ENCODE data around the gene ZDHHC18.

Gene ZDHHC18

GRCh38 chr1:26826261-26827105 lies at the start of gene ZDHHC18:
Gene ZDHHC18 (plus strand): TSS chr1:26826688. CDS start chr1:26826805, 117 bp downstream.
- Histone ChIP-seq H3K27me3 (replicated peaks; ENCODE audit: insufficient read depth, low read length) (no peaks in the 10 kb centered on the region), H3K4me2 (ENCODE audit: low read depth, low read length) (peak within 1 kb of the TSS; percentile 82), H3K27ac (ENCODE audit: low read length) (no peak within 1 kb of the TSS), H3K9ac (ENCODE audit: low read length) (peak within 1 kb of the TSS; percentile 70), H3K9me3 (replicated peaks; ENCODE audit: insufficient read depth, low read length) (no peaks in the 10 kb centered on the region), H2AFZ (ENCODE audit: low read length) (peak within 1 kb of the TSS; percentile 90), H3K4me1 (ENCODE audit: low read length) (peaks cover 27% of the 10 kb centered on the region), H3K36me3 (replicated peaks; ENCODE audit: insufficient read depth, low read length) (no peaks in the 10 kb centered on the region), H3K9me2 (replicated peaks; ENCODE audit: insufficient read depth, low read length) (no peaks in the 10 kb centered on the region), H3F3A (ENCODE audit: insufficient read depth, low read length) (peaks cover 5% of the 10 kb centered on the region; the same call in 1 of the 2 replicates), H3K79me2 (ENCODE audit: low read length) (peaks cover 49% of the 10 kb centered on the region), H4K20me1 (ENCODE audit: insufficient read depth, low read length) (no peaks in the 10 kb centered on the region), H3K4me3 (ENCODE audit: low read length) (peak within 1 kb of the TSS; percentile 64)
- DNase-seq, result peak; percentile 73
- TF ChIP-seq CTCF (IDR thresholded peaks at IDR 0.05; ENCODE audit: low read length) (peak; percentile 28), EZH2 (optimal IDR thresholded peaks at IDR 0.05; ENCODE audit: low read depth, low read length) (no peak), EZH2phosphoT487 (IDR thresholded peaks at IDR 0.05; ENCODE audit: low read length) (no peak)

GRCh38 chr1:26779098-26779668 lies 47.3 kb upstream of the ZDHHC18 start:
- Histone ChIP-seq H3K9me2 (replicated peaks; ENCODE audit: insufficient read depth, low read length) (no peaks in the 10 kb centered on the region), H3K27ac (ENCODE audit: low read length) (no peak overlapping the region), H3K9ac (ENCODE audit: low read length) (no peak overlapping the region), H3K79me2 (ENCODE audit: low read length) (peaks cover 62% of the 10 kb centered on the region), H3F3A (ENCODE audit: insufficient read depth, low read length) (peaks cover 29% of the 10 kb centered on the region), H3K4me2 (ENCODE audit: low read depth, low read length) (no peak overlapping the region), H3K4me1 (ENCODE audit: low read length) (peaks cover 53% of the 10 kb centered on the region), H3K9me3 (replicated peaks; ENCODE audit: insufficient read depth, low read length) (no peaks in the 10 kb centered on the region), H4K20me1 (ENCODE audit: insufficient read depth, low read length) (0 out of 2 replicates have a peak, but pooled peaks cover 4% of the 10 kb centered on the region), H3K27me3 (replicated peaks; ENCODE audit: insufficient read depth, low read length) (no peaks in the 10 kb centered on the region), H3K4me3 (ENCODE audit: low read length) (no peak overlapping the region), H3K36me3 (replicated peaks; ENCODE audit: insufficient read depth, low read length) (peaks cover 32% of the 10 kb centered on the region; the same call in 1 of the 2 replicates), H2AFZ (ENCODE audit: low read length) (no peak overlapping the region)
- no peak for DNase-seq
- TF ChIP-seq EZH2 (optimal IDR thresholded peaks at IDR 0.05; ENCODE audit: low read depth, low read length) (no peak), EZH2phosphoT487 (IDR thresholded peaks at IDR 0.05; ENCODE audit: low read length) (no peak), CTCF (IDR thresholded peaks at IDR 0.05; ENCODE audit: low read length) (no peak)

- Histone ChIP-seq H3K27me3 (replicated peaks; ENCODE audit: insufficient read depth, low read length) (no peaks in the 10 kb centered on the region), H4K20me1 (ENCODE audit: insufficient read depth, low read length) (0 out of 2 replicates have a peak, but pooled peaks cover 4% of the 10 kb centered on the region), H3K4me1 (ENCODE audit: low read length) (peaks cover 66% of the 10 kb centered on the region), H3F3A (ENCODE audit: insufficient read depth, low read length) (peaks cover 39% of the 10 kb centered on the region), H3K79me2 (ENCODE audit: low read length) (peaks cover 49% of the 10 kb centered on the region), H2AFZ (ENCODE audit: low read length) (no peak overlapping the region), H3K4me2 (ENCODE audit: low read depth, low read length) (no peak overlapping the region), H3K36me3 (replicated peaks; ENCODE audit: insufficient read depth, low read length) (peaks cover 29% of the 10 kb centered on the region; the same call in 1 of the 2 replicates), H3K27ac (ENCODE audit: low read length) (no peak overlapping the region), H3K9ac (ENCODE audit: low read length) (no peak overlapping the region), H3K4me3 (ENCODE audit: low read length) (no peak overlapping the region), H3K9me2 (replicated peaks; ENCODE audit: insufficient read depth, low read length) (no peaks in the 10 kb centered on the region), H3K9me3 (replicated peaks; ENCODE audit: insufficient read depth, low read length) (no peaks in the 10 kb centered on the region)
- no peak for DNase-seq
- TF ChIP-seq EZH2 (optimal IDR thresholded peaks at IDR 0.05; ENCODE audit: low read depth, low read length), result no peak
- TF ChIP-seq EZH2phosphoT487 (IDR thresholded peaks at IDR 0.05; ENCODE audit: low read length), result no peak
- no peak for TF ChIP-seq CTCF (IDR thresholded peaks at IDR 0.05; ENCODE audit: low read length)
These were observed 46.0 kb upstream of the ZDHHC18 start for GRCh38 chr1:26780344-26780957.
